Liver (tissue), 9 donors: ENCODE data around the gene TGFBR3. TPM values are rescaled to one million over a fixed set of nuclear protein-coding genes. Genes with fewer than 3 reads are reported as not detected.
A peak's percentile ranks its signal among the peaks of the same experiment; 100 is the strongest.

Experiments used
- DNase-seq: peaks from one replicate; pipeline ENCODE4 v3.0.0-alpha.2; 2017; ENCODE audit warnings: low spot score
- H3K27ac ChIP-seq, 2 donors: one replicate each; pipeline ENCODE4 v1.7.0; 2013; ENCODE audit warnings: inconsistent platforms in 2 of 2, low read length in 2 of 2, control low read depth in 1 of 2, low read depth in 1 of 2, mild to moderate bottlenecking in 1 of 2
- H3K27me3 ChIP-seq, 4 donors: one replicate each; pipeline versions ENCODE4 v1.6.1 to v1.7.0; 2013; ENCODE audit warnings: low read length in 3 of 4, inconsistent platforms in 1 of 4, mild to moderate bottlenecking in 1 of 4, moderate library complexity in 1 of 4; ENCODE audit not compliant: control insufficient read depth in 4 of 4, insufficient read depth in 4 of 4
- H3K36me3 ChIP-seq, 4 donors: one replicate each; pipeline versions ENCODE4 v1.6.1 to v1.7.0; 2013; ENCODE audit warnings: low read length in 3 of 4, mild to moderate bottlenecking in 3 of 4, low read depth in 1 of 4, moderate library complexity in 1 of 4; ENCODE audit not compliant: control insufficient read depth in 4 of 4, insufficient read depth in 3 of 4
- H3K4me1 ChIP-seq, 4 donors: one replicate each; pipeline versions ENCODE4 v1.6.1 to v1.7.0; 2013; ENCODE audit warnings: low read length in 3 of 4, mild to moderate bottlenecking in 3 of 4, moderate library complexity in 1 of 4; ENCODE audit not compliant: control insufficient read depth in 4 of 4, insufficient read depth in 4 of 4
- H3K4me3 ChIP-seq, 3 donors: one replicate each; pipeline versions ENCODE4 v1.6.1 to v1.7.0; 2013; ENCODE audit warnings: low read length in 3 of 3, control low read depth in 1 of 3, low read depth in 1 of 3, mild to moderate bottlenecking in 1 of 3
- H3K9ac ChIP-seq, 2 donors: one replicate each; pipeline ENCODE4 v1.7.0; 2013; ENCODE audit warnings: low read length in 2 of 2, mild to moderate bottlenecking in 2 of 2, moderate library complexity in 2 of 2, control low read depth in 1 of 2, low read depth in 1 of 2
- H3K9me3 ChIP-seq, 4 donors: one replicate each; pipeline versions ENCODE4 v1.6.1 to v1.7.0; 2013; ENCODE audit warnings: low read length in 3 of 4; ENCODE audit not compliant: control insufficient read depth in 4 of 4
- ATF3 ChIP-seq: IDR thresholded peaks from 2 replicates; pipeline ENCODE4 v1.6.1; 2016; ENCODE audit warnings: antibody characterized with exemption
- CTCF ChIP-seq: fragments of 150-350 bp; IDR thresholded peaks from 2 replicates; pipeline ENCODE4 v1.5.1; 2017; ENCODE audit warnings: improper control_type of control experiment, low read depth, low read length; ENCODE audit not compliant: missing input control
- EGR1 ChIP-seq, 2 donors: IDR thresholded peaks; 2 replicates each; pipeline ENCODE4 v1.6.1; 2016 to 2018; ENCODE audit warnings: antibody characterized with exemption in 2 of 2, low read depth in 2 of 2
- FOXA2 ChIP-seq: IDR thresholded peaks from 2 replicates; pipeline ENCODE4 v1.6.1; 2016; ENCODE audit warnings: antibody characterized with exemption
- GABPA ChIP-seq, 2 donors: IDR thresholded peaks in 1 of 2; conservative IDR thresholded peaks in 1 of 2; 2 replicates each; pipeline ENCODE4 v1.6.1; 2016; ENCODE audit warnings: antibody characterized with exemption in 2 of 2, mild to moderate bottlenecking in 1 of 2, moderate library complexity in 1 of 2
- HNF4A ChIP-seq, 2 donors: conservative IDR thresholded peaks; 2 replicates each; pipeline ENCODE4 v1.6.1; 2016; ENCODE audit warnings: antibody characterized with exemption in 2 of 2, mild to moderate bottlenecking in 2 of 2
- HNF4G ChIP-seq: IDR thresholded peaks from 2 replicates; pipeline ENCODE4 v1.6.1; 2016; ENCODE audit warnings: antibody characterized with exemption
- MAX ChIP-seq: IDR thresholded peaks from 2 replicates; pipeline ENCODE4 v1.6.1; 2016; ENCODE audit warnings: antibody characterized with exemption
- RAD21 ChIP-seq, 2 donors: IDR thresholded peaks; 2 replicates each; pipeline ENCODE4 v1.6.1; 2016; ENCODE audit warnings: antibody characterized with exemption in 2 of 2, mild to moderate bottlenecking in 2 of 2
- REST ChIP-seq: IDR thresholded peaks from 2 replicates; pipeline ENCODE4 v1.6.1; 2016; ENCODE audit warnings: antibody characterized with exemption, mild to moderate bottlenecking
- RXRA ChIP-seq, 2 donors: IDR thresholded peaks; 2 replicates each; pipeline ENCODE4 v1.6.1; 2017 to 2018; ENCODE audit warnings: antibody characterized with exemption in 2 of 2, mild to moderate bottlenecking in 1 of 2
- SP1 ChIP-seq: IDR thresholded peaks from 2 replicates; pipeline ENCODE4 v1.6.1; 2018; ENCODE audit warnings: antibody characterized with exemption, mild to moderate bottlenecking
- TAF1 ChIP-seq: conservative IDR thresholded peaks from 2 replicates; pipeline ENCODE4 v1.6.1; 2016; ENCODE audit warnings: antibody characterized with exemption, mild to moderate bottlenecking
- YY1 ChIP-seq: IDR thresholded peaks from 2 replicates; pipeline ENCODE4 v1.6.1; 2016; ENCODE audit warnings: antibody characterized with exemption, mild to moderate bottlenecking
- WGBS: extraction: QIAGEN DNeasy Blood & Tissue Kit; methylation state at CpG from one replicate; pipeline ENCODE4 v1.1.7; 2013; 5-methylcytosine and 5-hydroxymethylcytosine counted together
- polyA plus RNA-seq, 2 donors: library from polyadenylated mRNA; stranded (reverse) in 1 of 2; unstranded in 1 of 2; fragments of 200-250 nt in 1 of 2; fragments of >200 nt in 1 of 2; fragmentation: Nextera tagmentation in 1 of 2; extraction: Ambion mirVana in 1 of 2; gene quantifications; one replicate each; pipeline versions ENCODE4 v1.2.1 to v1.2.3, GENCODE V29; 2013 to 2015
- total RNA-seq, 2 donors: library from RNA; depleted of rRNA; stranded (reverse); fragments of >200 nt; gene quantifications; one replicate each; pipeline ENCODE4 v1.2.3, GENCODE V29; 2014
- donor health status: healthy.
- donor health status: healthy.
- donor health status: healthy.
- donor health status: healthy.
- donor health status: healthy.

Gene TGFBR3
- total and polyA plus RNA-seq, 4 donors, result 6.1 to 19.3 (median 9.9) TPM

GRCh38 chr1:91847851-91848250, 38.1 kb downstream of the TGFBR3 start (continued):
- TF ChIP-seq GABPA (IDR thresholded peaks at IDR 0.05 in 1 of 2, conservative IDR thresholded peaks at IDR 0.05 in 1 of 2) (no peak), MAX (no peak), FOXA2 (no peak)

GRCh38 chr1:91846639-91847013, 39.3 kb downstream of the TGFBR3 start:
- Histone ChIP-seq H3K4me3 (no peak overlapping the region), H3K27me3 (no peaks in the 10 kb centered on the region), H3K9me3 (no peaks in the 10 kb centered on the region), H3K9ac (no peak overlapping the region), H3K27ac (peak overlapping the region in 1 of 2 donors; percentile 44), H3K36me3 (no peaks in the 10 kb centered on the region), H3K4me1 (peaks cover 5 to 32% (median 22%) of the 10 kb centered on the region in 4 donors)
- TF ChIP-seq SP1, result no peak
- TF ChIP-seq EGR1 (IDR thresholded peaks at IDR 0.05; ENCODE audit: low read depth in 2 of 2), result no peak
- no peak for TF ChIP-seq CTCF
- no peak for TF ChIP-seq REST
- TF ChIP-seq GABPA (IDR thresholded peaks at IDR 0.05 in 1 of 2, conservative IDR thresholded peaks at IDR 0.05 in 1 of 2), result no peak
- no peak for TF ChIP-seq ATF3
- no peak for TF ChIP-seq HNF4G
- no peak for TF ChIP-seq TAF1
- no peak for TF ChIP-seq HNF4A (conservative IDR thresholded peaks at IDR 0.05)
- TF ChIP-seq YY1, result no peak
- no peak for DNase-seq
- 54% methylated on average over 2 of the region's 2 CpGs for WGBS

- WGBS, result 18% methylated on average over 6 of the region's 6 CpGs
- DNase-seq, result no peak
- H3K9ac ChIP-seq, result no peak overlapping the region
- no peaks in the 10 kb centered on the region for H3K9me3 ChIP-seq
- no peak overlapping the region for H3K4me3 ChIP-seq
- peaks cover 0 to 28% (median 22%) of the 10 kb centered on the region in 4 donors for H3K4me1 ChIP-seq
- no peaks in the 10 kb centered on the region for H3K27me3 ChIP-seq
- no peaks in the 10 kb centered on the region for H3K36me3 ChIP-seq
- no peak for TF ChIP-seq TAF1
- TF ChIP-seq YY1, result peak; percentile 30
- no peak for TF ChIP-seq RXRA (IDR thresholded peaks at IDR 0.05)
- peak; percentile 34 to 48 for TF ChIP-seq RAD21 (IDR thresholded peaks at IDR 0.05)
- TF ChIP-seq SP1, result peak; percentile 50
- peak; percentile 63 to 71 for TF ChIP-seq HNF4A (conservative IDR thresholded peaks at IDR 0.05)
- peak; percentile 15 for TF ChIP-seq HNF4G
- peak overlapping the region; percentile 44 to 51 for H3K27ac ChIP-seq
These were observed 39.8 kb downstream of the TGFBR3 start for GRCh38 chr1:91846007-91846638.
